ENCODE measurements around the gene PCNX1.

PCNX1 gene

GRCh38 chr14:71060825-71061455 is 153.7 kb downstream of the PCNX1 start:
- DNase-seq (ENCODE audit: low read depth in 1 of 2, low spot score in 1 of 2): no peak
- Histone ChIP-seq H3K27me3 (ENCODE audit: insufficient read depth, poor library complexity, severe bottlenecking) (no peaks in the 10 kb centered on the region), H3K4me3 (replicated peaks; ENCODE audit: insufficient read depth, low read length) (no peak overlapping the region), H3K27ac (replicated peaks) (no peak overlapping the region)
- TF ChIP-seq GABPA (IDR thresholded peaks at IDR 0.05; ENCODE audit: low read depth) (no peak), POLR2AphosphoS5 (IDR thresholded peaks at IDR 0.05; ENCODE audit: low read depth) (no peak), SPI1 (IDR thresholded peaks at IDR 0.05; ENCODE audit: borderline replicate concordance, low read depth) (no peak), REST (IDR thresholded peaks at IDR 0.05; ENCODE audit: insufficient replicate concordance, low read depth) (no peak)
- TF ChIP-seq, protein P1, sequence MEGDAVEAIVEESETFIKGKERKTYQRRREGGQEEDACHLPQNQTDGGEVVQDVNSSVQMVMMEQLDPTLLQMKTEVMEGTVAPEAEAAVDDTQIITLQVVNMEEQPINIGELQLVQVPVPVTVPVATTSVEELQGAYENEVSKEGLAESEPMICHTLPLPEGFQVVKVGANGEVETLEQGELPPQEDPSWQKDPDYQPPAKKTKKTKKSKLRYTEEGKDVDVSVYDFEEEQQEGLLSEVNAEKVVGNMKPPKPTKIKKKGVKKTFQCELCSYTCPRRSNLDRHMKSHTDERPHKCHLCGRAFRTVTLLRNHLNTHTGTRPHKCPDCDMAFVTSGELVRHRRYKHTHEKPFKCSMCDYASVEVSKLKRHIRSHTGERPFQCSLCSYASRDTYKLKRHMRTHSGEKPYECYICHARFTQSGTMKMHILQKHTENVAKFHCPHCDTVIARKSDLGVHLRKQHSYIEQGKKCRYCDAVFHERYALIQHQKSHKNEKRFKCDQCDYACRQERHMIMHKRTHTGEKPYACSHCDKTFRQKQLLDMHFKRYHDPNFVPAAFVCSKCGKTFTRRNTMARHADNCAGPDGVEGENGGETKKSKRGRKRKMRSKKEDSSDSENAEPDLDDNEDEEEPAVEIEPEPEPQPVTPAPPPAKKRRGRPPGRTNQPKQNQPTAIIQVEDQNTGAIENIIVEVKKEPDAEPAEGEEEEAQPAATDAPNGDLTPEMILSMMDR (IDR thresholded peaks at IDR 0.05; ENCODE audit: insufficient read depth, low read length): no peak

DNA sequence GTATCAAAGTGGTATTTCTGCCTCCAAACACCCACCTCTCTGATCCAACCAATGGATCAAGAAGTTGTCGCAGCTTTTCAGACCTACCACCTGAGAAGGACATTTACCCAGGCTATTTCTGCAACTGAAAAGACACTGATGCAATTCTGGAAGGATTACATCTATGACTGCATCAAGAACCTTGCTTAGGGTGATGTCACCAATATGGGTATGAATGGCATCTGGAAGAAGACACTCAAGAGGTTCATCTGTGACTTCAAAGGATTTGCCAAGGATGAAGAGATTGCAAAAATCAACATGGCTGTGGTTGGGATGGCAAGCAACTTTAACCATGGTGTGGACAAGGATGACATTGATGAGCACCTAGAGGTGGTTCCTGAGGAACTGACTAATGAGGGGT is 154.2 kb downstream of the PCNX1 start:
- H3K27me3 ChIP-seq (ENCODE audit: insufficient read depth, poor library complexity, severe bottlenecking): no peaks in the 10 kb centered on the region
- no peak overlapping the region for H3K4me3 ChIP-seq (replicated peaks; ENCODE audit: insufficient read depth, low read length)
- TF ChIP-seq SPI1 (IDR thresholded peaks at IDR 0.05; ENCODE audit: borderline replicate concordance, low read depth): no peak
- TF ChIP-seq, protein P1 (IDR thresholded peaks at IDR 0.05; ENCODE audit: insufficient read depth, low read length): no peak
- no peak for TF ChIP-seq GABPA (IDR thresholded peaks at IDR 0.05; ENCODE audit: low read depth)
- no peak for TF ChIP-seq POLR2AphosphoS5 (IDR thresholded peaks at IDR 0.05; ENCODE audit: low read depth)
- no peak for TF ChIP-seq REST (IDR thresholded peaks at IDR 0.05; ENCODE audit: insufficient replicate concordance, low read depth)
- no peak for DNase-seq (ENCODE audit: low read depth in 1 of 2, low spot score in 1 of 2)
- no peak overlapping the region for H3K27ac ChIP-seq (replicated peaks)

GRCh38 chr14:71062581-71063303 is 155.5 kb downstream of the PCNX1 start:
- DNase-seq (ENCODE audit: low read depth in 1 of 2, low spot score in 1 of 2): no peak
- no peak overlapping the region for H3K4me3 ChIP-seq (replicated peaks; ENCODE audit: insufficient read depth, low read length)
- no peak overlapping the region for H3K27ac ChIP-seq (replicated peaks)
- no peaks in the 10 kb centered on the region for H3K27me3 ChIP-seq (ENCODE audit: insufficient read depth, poor library complexity, severe bottlenecking)
- TF ChIP-seq POLR2AphosphoS5 (IDR thresholded peaks at IDR 0.05; ENCODE audit: low read depth): no peak
- no peak for TF ChIP-seq REST (IDR thresholded peaks at IDR 0.05; ENCODE audit: insufficient replicate concordance, low read depth)
- TF ChIP-seq SPI1 (IDR thresholded peaks at IDR 0.05; ENCODE audit: borderline replicate concordance, low read depth): no peak
- TF ChIP-seq, protein P1 (IDR thresholded peaks at IDR 0.05; ENCODE audit: insufficient read depth, low read length): no peak
